ENCODE data around the gene SAMD10. TPM values are rescaled to one million over a fixed set of nuclear protein-coding genes. Genes with fewer than 3 reads are reported as not detected.

SAMD10 gene
- total and polyA plus RNA-seq, 2 of the 8 experiments (the other 6 are each of a cell fraction or from before 2014, with no cell fraction given): 3.0 to 5.2 TPM

- peaks cover 0 to 19% (median 12%) of the 10 kb centered on the region in 4 experiments; a peak in 6 of 7 replicates for H3K4me1 ChIP-seq (replicated peaks in 1 of 4; ENCODE audit: control insufficient read depth in 3 of 4, insufficient read depth in 4 of 4, low read length in 3 of 4)
- DNase-seq (ENCODE audit: low read depth in 1 of 2, low spot score in 2 of 2): peak; percentile 73 to 90
- 2% methylated on average over 26 of the region's 28 CpGs; no CpG with 5 or more reads in 1 of the 2 experiments for WGBS, 2 experiments (ENCODE audit: extremely low coverage in 1 of 2, insufficient coverage in 1 of 2, insufficient read length in 1 of 2, insufficient replicate concordance in 2 of 2, low coverage in 1 of 2, low lambda C conversion rate in 2 of 2, missing lambda C conversion rate in 1 of 2)
- H3K79me1 ChIP-seq (ENCODE audit: low read depth, low read length): peaks cover 19% of the 10 kb centered on the region
- H4K8ac ChIP-seq (ENCODE audit: extremely low read depth, insufficient read depth, low read length): no peak overlapping the region; the same call in 1 of the 2 replicates
- H3K18ac ChIP-seq (ENCODE audit: extremely low read depth, low read length): peak overlapping the region; percentile 49; the same call in 1 of the 2 replicates
- H3K9ac ChIP-seq (replicated peaks in 1 of 4; ENCODE audit: extremely low read depth in 1 of 4, low read depth in 3 of 4, low read length in 3 of 4): peak overlapping the region; percentile 46 to 59 (median 52); a peak in 6 of 7 replicates
- H3K14ac ChIP-seq (ENCODE audit: insufficient read length): no peak overlapping the region
- ChIA-PET POLR2A (ENCODE audit: partially characterized antibody) (interaction anchor here (0.7 to 4.0 kb wide), 8 partner anchors 11 to 369 kb away, joined by 3 to 68 read pairs (median 4); partner anchors contain the start of genes PRPF6 and TPD52L2), CTCF (ENCODE audit: partially characterized antibody) (interaction anchor here (1.1 to 2.0 kb wide), 2 partner anchors 17 to 83 kb away, joined by 3 to 12 read pairs; no protein-coding TSS in a partner anchor)
- H2AK5ac ChIP-seq (ENCODE audit: low read depth, low read length): no peak overlapping the region
- H2BK120ac ChIP-seq (replicated peaks; ENCODE audit: low read depth, low read length): no peak overlapping the region
- H2BK12ac ChIP-seq (ENCODE audit: low read depth, low read length): no peak overlapping the region
- peak overlapping the region; percentile 58; the same call in 1 of the 2 replicates for H2BK5ac ChIP-seq (ENCODE audit: low read depth, low read length)
- peaks cover 15 to 34% of the 10 kb centered on the region in 2 experiments; a peak in 3 of 4 replicates for H3K79me2 ChIP-seq (ENCODE audit: control insufficient read depth in 1 of 2, insufficient read depth in 2 of 2, low read length in 2 of 2)
- no peak overlapping the region for H2BK15ac ChIP-seq (ENCODE audit: low read length)
- H3K36me3 ChIP-seq (ENCODE audit: control insufficient read depth in 2 of 4, insufficient read depth in 4 of 4, low read length in 3 of 4): peaks cover 4 to 18% (median 12%) of the 10 kb centered on the region in 4 experiments; a peak in 5 of 8 replicates
- no peak overlapping the region for H3K4ac ChIP-seq (replicated peaks; ENCODE audit: insufficient read length, low read depth, low read length)
- peak overlapping the region; percentile 74 for H4K91ac ChIP-seq (replicated peaks; ENCODE audit: insufficient read length, low read length)
- no peak overlapping the region for H2AFZ ChIP-seq (ENCODE audit: low read length)
- H3K56ac ChIP-seq (replicated peaks; ENCODE audit: insufficient read length, low read depth, low read length): peak overlapping the region; percentile 59
- no peak for FAIRE-seq
- H3K23ac ChIP-seq (ENCODE audit: insufficient read length): no peak overlapping the region
- H3K23me2 ChIP-seq (ENCODE audit: low read depth, low read length): peaks cover 8% of the 10 kb centered on the region; the same call in 1 of the 2 replicates
- H3K4me3 ChIP-seq (ENCODE audit: extremely low read depth in 1 of 4, insufficient read depth in 2 of 4, low read depth in 3 of 4, low read length in 4 of 4): peak overlapping the region; percentile 66 to 76 (median 72)
- peaks cover 10 to 22% of the 10 kb centered on the region in 2 experiments for H4K20me1 ChIP-seq (replicated peaks in 1 of 2; ENCODE audit: control insufficient read depth in 1 of 2, insufficient read depth in 2 of 2, low read length in 2 of 2)
- H3K9me3 ChIP-seq (ENCODE audit: insufficient read depth in 2 of 2, low read depth in 1 of 2, low read length in 1 of 2): no peaks in the 10 kb centered on the region
- H3K4me2 ChIP-seq (ENCODE audit: insufficient read depth in 1 of 2, low read depth in 2 of 2, low read length in 2 of 2): peak overlapping the region; percentile 61 to 88
- H4K5ac ChIP-seq (ENCODE audit: insufficient read length, low read depth, low read length): peak overlapping the region; percentile 81
- no peak overlapping the region for H2BK20ac ChIP-seq (ENCODE audit: low read length)
- peak overlapping the region; percentile 49 for H3K27ac ChIP-seq (ENCODE audit: low read depth, low read length)
- H3K27me3 ChIP-seq (replicated peaks in 1 of 4; ENCODE audit: control insufficient read depth in 3 of 4, extremely low read depth in 1 of 4, insufficient read depth in 3 of 4, low read length in 3 of 4): no peaks in the 10 kb centered on the region
- peak in 1 of 2 experiments; percentile 85; a peak in 2 of 3 replicates for TF ChIP-seq POLR2A (IDR thresholded peaks at IDR 0.05; ENCODE audit: control extremely low read depth in 1 of 2, low read depth in 2 of 2, low read length in 2 of 2)
- peak; percentile 67 for TF ChIP-seq POLR2AphosphoS5 (IDR thresholded peaks at IDR 0.05; ENCODE audit: low read depth, low read length)
- no peak for TF ChIP-seq BACH1 (IDR thresholded peaks at IDR 0.05; ENCODE audit: low read length)
- TF ChIP-seq HDAC2 (IDR thresholded peaks at IDR 0.05; ENCODE audit: borderline replicate concordance in 1 of 2, low read depth in 2 of 2, low read length in 2 of 2): peak in 1 of 2 experiments; percentile 88; a peak in 2 of 4 replicates
- TF ChIP-seq GABPA (IDR thresholded peaks at IDR 0.05; ENCODE audit: borderline replicate concordance, insufficient read depth, low read length): no peak
- peak; percentile 62; the same call in 1 of the 2 replicates for TF ChIP-seq SP1 (IDR thresholded peaks at IDR 0.05; ENCODE audit: low read depth, low read length)
- peak; percentile 46; the same call in 1 of the 2 replicates for TF ChIP-seq JUND (IDR thresholded peaks at IDR 0.05; ENCODE audit: low read length)
- TF ChIP-seq SP2 (IDR thresholded peaks at IDR 0.05; ENCODE audit: low read length): no peak
- peak; percentile 39 for TF ChIP-seq SAP30 (IDR thresholded peaks at IDR 0.05; ENCODE audit: insufficient read depth, insufficient replicate concordance, low read length)
- no peak for TF ChIP-seq BRCA1 (IDR thresholded peaks at IDR 0.05; ENCODE audit: low read depth, low read length)
- TF ChIP-seq, protein P1, sequence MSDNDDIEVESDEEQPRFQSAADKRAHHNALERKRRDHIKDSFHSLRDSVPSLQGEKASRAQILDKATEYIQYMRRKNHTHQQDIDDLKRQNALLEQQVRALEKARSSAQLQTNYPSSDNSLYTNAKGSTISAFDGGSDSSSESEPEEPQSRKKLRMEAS (IDR thresholded peaks at IDR 0.05): peak; percentile 40; the same call in 1 of the 2 replicates
- peak; percentile 29; the same call in 1 of the 2 replicates for TF ChIP-seq TAF1 (IDR thresholded peaks at IDR 0.05; ENCODE audit: low read depth, low read length)
Observed at GRCh38 chr20:63957004-63957689, 22.3 kb downstream of the SAMD10 start.

All from H1 (cell line).